PC-9 (cell line): ENCODE results near the gene SLC25A41.

Source experiments
- CTCF ChIP-seq: fragments of 200-600 bp; sonication (generic); conservative IDR thresholded peaks from 2 replicates; pipeline ENCODE4 v1.6.1; 2017; ENCODE audit warnings: mixed run types, antibody characterized with exemption, mild to moderate bottlenecking, moderate library complexity
- EZH2 ChIP-seq: fragments of 200-600 bp; sonication (generic); IDR thresholded peaks from 2 replicates; pipeline ENCODE4 v1.8.0; 2017; ENCODE audit warnings: antibody characterized with exemption, low read depth

GRCh38 chr19:6424195-6424938, 9.2 kb downstream of the SLC25A41 start, which contains the start of gene KHSRP:
- TF ChIP-seq EZH2 (no peak), CTCF (no peak)
